Stimulated activated naive CD8-positive, alpha-beta T cell treated with anti-CD3 and anti-CD28 coated beads, Interleukin-15, Interleukin-2, amounts not matched to agents 100 ng/mL and 50 ng/mL, for 24 hours (primary cell): Measurements from ENCODE around the gene DHRS1.

Experiments used
- H3K27ac Mint-ChIP-seq: one replicate; pipeline ENCODE4 v1.8.0; 2021; ENCODE audit warnings: mild to moderate bottlenecking, mixed read lengths
- H3K27me3 Mint-ChIP-seq: one replicate; pipeline ENCODE4 v1.8.0; 2021; ENCODE audit warnings: mixed read lengths
- H3K36me3 Mint-ChIP-seq: one replicate; pipeline ENCODE4 v1.8.0; 2021; ENCODE audit warnings: low read depth, mixed read lengths
- H3K4me1 Mint-ChIP-seq: one replicate; pipeline ENCODE4 v1.8.0; 2021; ENCODE audit warnings: low read depth, mixed read lengths
- H3K4me3 Mint-ChIP-seq: one replicate; pipeline ENCODE4 v1.8.0; 2021; ENCODE audit warnings: mild to moderate bottlenecking, mixed read lengths
- H3K9me3 Mint-ChIP-seq: one replicate; pipeline ENCODE4 v1.8.0; 2021; ENCODE audit warnings: mixed read lengths

Gene DHRS1

DNA sequence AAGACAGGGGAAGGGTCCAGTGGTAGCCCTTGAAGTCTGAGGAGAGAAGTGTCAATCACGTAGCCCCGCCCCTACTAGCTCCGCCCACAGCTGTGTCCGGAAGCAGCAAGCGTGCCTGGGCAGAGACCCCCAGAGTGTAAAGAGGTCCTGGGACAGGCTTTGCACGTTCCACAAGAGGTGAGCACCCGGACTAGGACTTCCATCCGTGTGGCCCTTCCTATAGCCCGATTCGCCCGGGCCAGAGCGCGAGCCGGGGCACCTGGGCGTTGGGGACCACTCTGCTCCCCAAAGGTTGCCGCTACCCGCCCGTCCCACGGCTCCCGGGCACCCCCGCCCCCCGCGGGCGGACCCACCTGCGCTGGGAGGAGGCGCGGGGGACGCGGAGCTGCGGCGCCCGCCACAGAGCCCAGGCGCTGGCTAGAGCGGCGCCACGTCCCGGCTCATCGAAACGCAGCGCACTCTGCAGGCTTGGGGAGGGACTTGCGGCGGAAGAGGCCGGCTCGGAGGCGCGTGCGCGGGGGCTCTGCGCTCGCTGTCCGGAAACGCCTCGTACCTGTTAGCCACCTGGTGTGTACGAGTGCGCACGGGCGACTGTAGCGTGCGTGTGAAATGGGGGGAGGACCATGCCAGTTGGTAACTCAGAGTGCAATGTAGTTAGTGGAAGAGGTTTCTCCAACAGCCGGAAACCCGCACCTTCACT, 28.3 kb downstream of the DHRS1 start, which contains the start of gene RABGGTA:
Gene RABGGTA, minus strand, starts transcription at position 464 of the 700 bp plus-strand sequence. CDS start 482 bp downstream, outside the sequence.
- no peaks in the 10 kb centered on the region for H3K27me3 Mint-ChIP-seq
- H3K36me3 Mint-ChIP-seq, result peaks cover 12% of the 10 kb centered on the region
- peak within 1 kb of the TSS; percentile 83 for H3K4me3 Mint-ChIP-seq
- H3K27ac Mint-ChIP-seq, result peak within 1 kb of the TSS; percentile 91
- no peaks in the 10 kb centered on the region for H3K9me3 Mint-ChIP-seq
- H3K4me1 Mint-ChIP-seq, result peaks cover 49% of the 10 kb centered on the region

GRCh38 chr14:24270537-24271133, 28.9 kb downstream of the DHRS1 start:
- Mint-ChIP-seq H3K36me3 (peaks cover 15% of the 10 kb centered on the region), H3K4me1 (peaks cover 48% of the 10 kb centered on the region), H3K4me3 (peak overlapping the region; percentile 83), H3K9me3 (no peaks in the 10 kb centered on the region), H3K27ac (peak overlapping the region; percentile 88), H3K27me3 (no peaks in the 10 kb centered on the region)

DNA sequence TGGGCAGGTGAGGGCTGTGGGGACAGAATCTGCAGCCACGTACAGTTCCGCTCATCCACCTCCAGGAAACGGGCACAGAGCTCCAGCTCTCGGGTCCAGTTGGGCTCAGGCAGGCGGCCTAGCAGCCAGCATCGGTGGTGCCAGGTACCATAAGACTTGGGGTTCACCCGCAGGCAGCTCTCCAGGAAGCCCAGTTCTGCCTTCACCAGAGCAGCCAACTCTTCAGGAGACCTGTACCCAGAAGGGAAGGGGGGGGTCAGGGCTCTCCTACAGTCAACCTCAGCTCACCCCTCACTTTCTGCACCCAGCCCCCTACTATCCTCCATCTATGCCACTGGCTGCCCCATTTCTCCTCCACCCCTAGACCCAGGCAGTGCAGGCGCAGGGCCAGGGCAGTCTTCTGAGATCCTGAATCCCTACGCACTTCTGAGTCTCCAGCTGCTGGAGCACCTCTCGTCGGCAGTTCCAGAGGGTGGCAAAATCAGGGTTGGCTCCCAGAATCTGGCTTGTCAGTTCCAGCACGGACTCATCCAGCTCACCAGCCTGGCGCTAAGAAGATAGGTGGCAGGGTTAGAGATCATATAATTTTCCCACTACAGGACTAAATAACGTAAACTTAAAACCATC, 29.6 kb downstream of the DHRS1 start:
- H3K27me3 Mint-ChIP-seq, result no peaks in the 10 kb centered on the region
- peaks cover 15% of the 10 kb centered on the region for H3K36me3 Mint-ChIP-seq
- H3K9me3 Mint-ChIP-seq, result no peaks in the 10 kb centered on the region
- peak overlapping the region; percentile 83 for H3K4me3 Mint-ChIP-seq
- no peak overlapping the region for H3K27ac Mint-ChIP-seq
- peaks cover 42% of the 10 kb centered on the region for H3K4me1 Mint-ChIP-seq

DNA sequence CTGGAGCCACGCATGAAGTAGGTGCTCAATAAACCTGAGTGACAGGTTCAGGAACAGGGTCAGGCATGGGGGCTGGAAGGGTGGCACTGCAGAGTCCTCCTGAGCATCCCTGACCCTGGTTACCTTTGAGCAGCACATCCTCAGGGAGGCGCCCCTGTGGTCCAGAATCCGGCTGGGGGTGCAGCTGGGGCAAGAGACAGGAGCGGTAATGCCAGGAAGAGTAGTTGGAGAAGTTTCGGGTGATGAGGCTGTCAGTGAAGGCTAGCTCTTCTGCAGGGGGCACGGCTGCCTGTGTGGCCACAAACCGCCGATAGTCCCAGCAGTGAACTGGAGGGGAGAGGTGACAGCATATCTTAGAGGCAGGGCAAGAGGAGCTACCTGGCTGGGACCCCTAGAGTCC, 30.2 kb downstream of the DHRS1 start:
- H3K4me1 Mint-ChIP-seq, result peaks cover 38% of the 10 kb centered on the region
- no peak overlapping the region for H3K27ac Mint-ChIP-seq
- H3K27me3 Mint-ChIP-seq, result no peaks in the 10 kb centered on the region
- no peaks in the 10 kb centered on the region for H3K9me3 Mint-ChIP-seq
- no peak overlapping the region for H3K4me3 Mint-ChIP-seq
- peaks cover 15% of the 10 kb centered on the region for H3K36me3 Mint-ChIP-seq

GRCh38 chr14:24268225-24268624, 31.4 kb downstream of the DHRS1 start:
- no peaks in the 10 kb centered on the region for H3K9me3 Mint-ChIP-seq
- no peak overlapping the region for H3K4me3 Mint-ChIP-seq
- H3K36me3 Mint-ChIP-seq, result peaks cover 15% of the 10 kb centered on the region
- no peak overlapping the region for H3K27ac Mint-ChIP-seq
- H3K27me3 Mint-ChIP-seq, result no peaks in the 10 kb centered on the region
- H3K4me1 Mint-ChIP-seq, result peaks cover 27% of the 10 kb centered on the region

- no peaks in the 10 kb centered on the region for H3K27me3 Mint-ChIP-seq
- no peak overlapping the region for H3K27ac Mint-ChIP-seq
- peaks cover 20% of the 10 kb centered on the region for H3K4me1 Mint-ChIP-seq
- H3K4me3 Mint-ChIP-seq, result no peak overlapping the region
- H3K36me3 Mint-ChIP-seq, result peaks cover 15% of the 10 kb centered on the region
- H3K9me3 Mint-ChIP-seq, result no peaks in the 10 kb centered on the region
Measured at GRCh38 chr14:24267516-24267915, 32.1 kb downstream of the DHRS1 start.

GRCh38 chr14:24266344-24267244, 33.0 kb downstream of the DHRS1 start:
- H3K27me3 Mint-ChIP-seq, result no peaks in the 10 kb centered on the region
- no peaks in the 10 kb centered on the region for H3K9me3 Mint-ChIP-seq
- no peak overlapping the region for H3K27ac Mint-ChIP-seq
- H3K4me1 Mint-ChIP-seq, result peaks cover 10% of the 10 kb centered on the region
- peaks cover 15% of the 10 kb centered on the region for H3K36me3 Mint-ChIP-seq
- H3K4me3 Mint-ChIP-seq, result no peak overlapping the region

GRCh38 chr14:24264298-24264697, 35.3 kb downstream of the DHRS1 start:
- no peak overlapping the region for H3K27ac Mint-ChIP-seq
- peaks cover 19% of the 10 kb centered on the region for H3K36me3 Mint-ChIP-seq
- no peak overlapping the region for H3K4me3 Mint-ChIP-seq
- no peaks in the 10 kb centered on the region for H3K4me1 Mint-ChIP-seq
- H3K9me3 Mint-ChIP-seq, result no peaks in the 10 kb centered on the region
- H3K27me3 Mint-ChIP-seq, result no peaks in the 10 kb centered on the region

DNA sequence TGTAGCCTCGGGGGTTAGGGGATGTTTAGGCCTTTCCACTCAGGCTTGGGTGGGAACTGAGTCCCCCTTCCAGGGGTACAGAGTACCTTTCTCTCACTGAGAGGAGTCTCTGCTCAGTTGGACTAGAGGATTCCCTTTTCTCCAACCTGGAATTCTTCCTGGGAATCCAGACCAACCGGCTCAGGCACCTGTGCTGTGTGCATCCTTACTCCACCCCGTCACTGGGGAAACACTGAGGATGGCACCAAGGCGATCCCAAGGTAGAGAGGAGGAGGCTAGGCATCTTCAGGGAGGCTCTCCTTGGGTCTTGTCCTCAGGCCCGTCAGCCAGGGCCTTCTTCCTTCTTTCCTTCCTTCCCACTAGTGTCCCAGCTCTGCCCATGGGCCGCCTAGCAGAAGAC, 35.7 kb downstream of the DHRS1 start:
- no peak overlapping the region for H3K27ac Mint-ChIP-seq
- no peak overlapping the region for H3K4me3 Mint-ChIP-seq
- peaks cover 19% of the 10 kb centered on the region for H3K36me3 Mint-ChIP-seq
- no peaks in the 10 kb centered on the region for H3K9me3 Mint-ChIP-seq
- no peaks in the 10 kb centered on the region for H3K4me1 Mint-ChIP-seq
- no peaks in the 10 kb centered on the region for H3K27me3 Mint-ChIP-seq

- Mint-ChIP-seq H3K27ac (no peak within 1 kb of the TSS), H3K4me3 (no peak within 1 kb of the TSS), H3K9me3 (no peaks in the 10 kb centered on the region), H3K4me1 (no peaks in the 10 kb centered on the region), H3K27me3 (no peaks in the 10 kb centered on the region), H3K36me3 (peaks cover 19% of the 10 kb centered on the region)
Measured at GRCh38 chr14:24262821-24263733, 36.5 kb downstream of the DHRS1 start, which contains the start of gene TGM1. Gene TGM1, minus strand, starts transcription at chr14:24263177. Its CDS starts 825 bp downstream, at chr14:24262352.

DNA sequence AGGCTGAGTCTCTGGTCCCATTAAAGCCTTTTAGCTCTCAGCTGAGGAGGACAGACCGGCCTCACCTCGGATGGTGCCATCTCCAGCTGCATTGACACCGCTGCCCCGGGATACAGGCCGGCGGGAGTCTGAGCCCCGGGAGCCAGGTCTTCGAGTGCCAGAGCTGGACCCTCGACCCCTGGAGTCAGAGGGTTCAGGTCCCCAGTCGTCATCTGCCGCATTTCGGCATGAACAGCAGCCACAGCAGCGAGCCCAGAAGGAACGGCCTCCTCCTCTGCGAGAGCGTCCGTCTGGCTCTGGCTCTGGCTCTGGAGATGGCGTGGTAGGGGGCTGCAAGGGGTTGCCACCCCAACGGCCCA, 37.6 kb downstream of the DHRS1 start:
- Mint-ChIP-seq H3K9me3 (no peaks in the 10 kb centered on the region), H3K27me3 (no peaks in the 10 kb centered on the region), H3K27ac (no peak overlapping the region), H3K4me3 (no peak overlapping the region), H3K36me3 (peaks cover 13% of the 10 kb centered on the region), H3K4me1 (no peaks in the 10 kb centered on the region)

- H3K4me1 Mint-ChIP-seq, result no peaks in the 10 kb centered on the region
- H3K36me3 Mint-ChIP-seq, result peaks cover 8% of the 10 kb centered on the region
- H3K4me3 Mint-ChIP-seq, result no peak overlapping the region
- H3K27ac Mint-ChIP-seq, result no peak overlapping the region
- no peaks in the 10 kb centered on the region for H3K9me3 Mint-ChIP-seq
- H3K27me3 Mint-ChIP-seq, result no peaks in the 10 kb centered on the region
Measured at GRCh38 chr14:24261256-24261968, 38.2 kb downstream of the DHRS1 start.

DNA sequence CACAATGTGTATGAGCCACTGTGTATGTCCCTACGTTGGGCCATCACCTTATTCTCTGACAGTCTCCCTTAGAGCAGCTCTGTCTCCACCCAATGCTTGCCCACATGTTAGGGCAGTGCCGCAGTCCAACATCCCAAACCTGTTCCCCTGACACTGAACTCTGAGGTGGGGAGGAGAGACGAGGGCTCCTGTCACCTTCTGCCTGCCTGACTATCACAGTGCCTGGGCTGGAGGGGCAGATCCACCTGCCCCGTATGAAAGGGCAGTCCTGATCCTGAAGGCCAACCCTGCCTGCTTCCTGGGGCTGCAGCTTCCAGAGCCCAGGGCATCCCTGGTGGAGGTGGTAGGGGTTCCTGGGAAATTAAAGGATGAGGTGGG, 38.8 kb downstream of the DHRS1 start:
- Mint-ChIP-seq H3K27me3 (no peaks in the 10 kb centered on the region), H3K9me3 (no peaks in the 10 kb centered on the region), H3K27ac (no peak overlapping the region), H3K4me1 (no peaks in the 10 kb centered on the region), H3K4me3 (no peak overlapping the region), H3K36me3 (peaks cover 4% of the 10 kb centered on the region)
